ENCODE data around the gene SPATA9. TPM values are rescaled to one million over a fixed set of nuclear protein-coding genes. Genes with fewer than 3 reads are reported as not detected.

Gene SPATA9
- total RNA-seq, 2 donors from 2014 or later, result 2.3 TPM; not detected in 1

DNA sequence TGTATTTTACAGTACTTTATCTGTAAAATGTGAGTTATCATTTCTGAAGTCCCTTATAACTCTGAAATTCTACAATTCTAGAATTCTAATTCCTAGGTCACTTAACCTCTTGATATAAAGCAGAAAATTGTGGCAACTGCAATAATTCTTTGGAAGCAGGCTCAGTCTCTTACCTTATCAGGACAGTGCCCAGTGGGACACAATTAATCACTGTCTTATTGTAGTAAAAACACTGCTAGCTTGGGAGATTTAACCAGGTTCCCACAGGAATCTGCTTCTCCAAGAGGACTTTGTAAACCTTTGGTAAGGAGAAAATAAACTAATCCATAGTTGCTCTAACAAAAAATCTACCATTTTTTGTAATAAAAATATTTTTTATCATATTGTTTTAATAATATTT is 18.3 kb upstream of the SPATA9 start:
- DNase-seq (ENCODE audit: low spot score), result no peak
- Histone ChIP-seq H3K27me3 (replicated peaks; ENCODE audit: insufficient read depth) (no peaks in the 10 kb centered on the region), H3K36me3 (no peaks in the 10 kb centered on the region), H3K9me3 (no peaks in the 10 kb centered on the region), H3K4me1 (replicated peaks) (no peaks in the 10 kb centered on the region), H3K27ac (no peak overlapping the region), H3K4me3 (no peak overlapping the region)
- TF ChIP-seq, protein P1, sequence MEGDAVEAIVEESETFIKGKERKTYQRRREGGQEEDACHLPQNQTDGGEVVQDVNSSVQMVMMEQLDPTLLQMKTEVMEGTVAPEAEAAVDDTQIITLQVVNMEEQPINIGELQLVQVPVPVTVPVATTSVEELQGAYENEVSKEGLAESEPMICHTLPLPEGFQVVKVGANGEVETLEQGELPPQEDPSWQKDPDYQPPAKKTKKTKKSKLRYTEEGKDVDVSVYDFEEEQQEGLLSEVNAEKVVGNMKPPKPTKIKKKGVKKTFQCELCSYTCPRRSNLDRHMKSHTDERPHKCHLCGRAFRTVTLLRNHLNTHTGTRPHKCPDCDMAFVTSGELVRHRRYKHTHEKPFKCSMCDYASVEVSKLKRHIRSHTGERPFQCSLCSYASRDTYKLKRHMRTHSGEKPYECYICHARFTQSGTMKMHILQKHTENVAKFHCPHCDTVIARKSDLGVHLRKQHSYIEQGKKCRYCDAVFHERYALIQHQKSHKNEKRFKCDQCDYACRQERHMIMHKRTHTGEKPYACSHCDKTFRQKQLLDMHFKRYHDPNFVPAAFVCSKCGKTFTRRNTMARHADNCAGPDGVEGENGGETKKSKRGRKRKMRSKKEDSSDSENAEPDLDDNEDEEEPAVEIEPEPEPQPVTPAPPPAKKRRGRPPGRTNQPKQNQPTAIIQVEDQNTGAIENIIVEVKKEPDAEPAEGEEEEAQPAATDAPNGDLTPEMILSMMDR (IDR thresholded peaks at IDR 0.05), result no peak
- TF ChIP-seq POLR2A (IDR thresholded peaks at IDR 0.05), result no peak
- no peak for TF ChIP-seq POLR2AphosphoS5 (IDR thresholded peaks at IDR 0.05)
- intact Hi-C loops (cut with DNase I), result no loop called here

DNA sequence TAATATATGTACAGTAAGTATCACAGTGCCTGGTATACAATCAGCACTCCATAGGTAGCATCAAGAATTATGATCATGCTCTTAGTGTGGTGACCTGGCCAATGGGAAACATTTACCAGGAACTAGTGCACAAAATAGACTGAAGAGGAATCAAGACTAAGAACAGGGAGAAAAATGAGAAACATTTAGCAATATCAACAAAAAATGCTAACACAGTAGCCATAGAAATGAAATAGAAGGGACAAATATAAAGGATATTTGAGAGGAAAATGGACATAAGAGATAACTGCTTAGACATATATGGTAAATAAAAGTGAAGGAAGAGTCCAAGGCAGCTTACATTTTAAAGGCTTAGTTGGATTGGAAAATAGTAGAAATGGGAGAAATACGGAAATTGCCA is 16.5 kb upstream of the SPATA9 start:
- H3K4me3 ChIP-seq, result no peak overlapping the region
- no peak for DNase-seq (ENCODE audit: low spot score)
- WGBS, result 98% methylated on average over 1 of the region's 1 CpG
- H3K4me1 ChIP-seq (replicated peaks), result no peaks in the 10 kb centered on the region
- intact Hi-C loops (cut with DNase I), result no loop called here
- H3K9me3 ChIP-seq, result no peaks in the 10 kb centered on the region
- H3K36me3 ChIP-seq, result no peaks in the 10 kb centered on the region
- TF ChIP-seq, protein P1 (IDR thresholded peaks at IDR 0.05), result no peak
- TF ChIP-seq POLR2AphosphoS5 (IDR thresholded peaks at IDR 0.05), result no peak
- TF ChIP-seq POLR2A (IDR thresholded peaks at IDR 0.05), result no peak
- H3K27ac ChIP-seq, result no peak overlapping the region
- H3K27me3 ChIP-seq (replicated peaks; ENCODE audit: insufficient read depth), result no peaks in the 10 kb centered on the region

DNA sequence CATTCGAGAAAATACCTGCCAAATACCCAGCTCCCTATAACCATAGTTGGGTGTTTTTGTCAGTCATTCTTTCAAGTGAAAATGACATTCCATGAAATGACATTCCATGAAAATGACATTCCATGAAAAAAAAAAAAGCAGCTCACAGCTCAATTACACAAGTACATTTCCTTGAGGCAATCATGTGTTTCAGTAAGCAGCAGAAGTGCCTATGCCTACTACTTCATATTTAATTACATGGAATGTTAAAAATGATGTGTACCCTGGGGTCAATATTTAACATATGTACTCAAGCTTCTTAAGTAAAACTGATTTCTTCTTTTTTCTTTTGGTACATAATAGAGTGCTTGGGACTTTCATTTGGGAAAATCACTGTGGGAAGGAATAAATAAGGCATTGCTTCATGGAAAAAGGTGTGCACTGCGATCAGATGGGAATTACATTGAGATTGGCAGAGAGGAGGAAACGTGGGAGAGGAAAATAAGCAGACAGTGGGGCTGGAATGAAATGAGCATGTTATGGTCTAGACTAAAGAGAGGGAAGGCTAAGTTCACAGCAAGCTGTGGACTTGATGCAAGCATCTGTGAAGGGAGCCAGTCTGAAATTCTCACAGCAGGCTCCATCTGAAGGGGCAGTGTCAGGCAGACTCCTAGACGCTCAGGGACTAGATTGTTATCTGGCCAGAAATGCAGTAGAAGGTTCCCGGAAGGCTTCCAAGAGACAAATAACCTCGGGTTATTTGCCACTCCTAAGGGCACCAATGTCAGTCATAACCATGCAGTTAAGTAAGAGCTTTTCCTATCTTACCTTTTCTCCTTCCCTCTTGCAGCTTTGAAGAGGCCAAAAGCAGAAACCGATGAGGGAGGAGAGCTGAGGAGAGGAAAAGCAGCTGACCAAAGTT is 15.2 kb upstream of the SPATA9 start:
- H3K4me1 ChIP-seq (replicated peaks), result no peaks in the 10 kb centered on the region
- H3K9me3 ChIP-seq, result no peaks in the 10 kb centered on the region
- no peak overlapping the region for H3K4me3 ChIP-seq
- H3K27me3 ChIP-seq (replicated peaks; ENCODE audit: insufficient read depth), result no peaks in the 10 kb centered on the region
- 50% methylated on average over 7 of the region's 7 CpGs for WGBS
- TF ChIP-seq POLR2A (IDR thresholded peaks at IDR 0.05) (no peak), POLR2AphosphoS5 (IDR thresholded peaks at IDR 0.05) (no peak)
- TF ChIP-seq, protein P1 (IDR thresholded peaks at IDR 0.05), result no peak
- H3K27ac ChIP-seq, result no peak overlapping the region
- intact Hi-C loops (cut with DNase I), result no loop called here
- H3K36me3 ChIP-seq, result no peaks in the 10 kb centered on the region
- DNase-seq (ENCODE audit: low spot score), result no peak

DNA sequence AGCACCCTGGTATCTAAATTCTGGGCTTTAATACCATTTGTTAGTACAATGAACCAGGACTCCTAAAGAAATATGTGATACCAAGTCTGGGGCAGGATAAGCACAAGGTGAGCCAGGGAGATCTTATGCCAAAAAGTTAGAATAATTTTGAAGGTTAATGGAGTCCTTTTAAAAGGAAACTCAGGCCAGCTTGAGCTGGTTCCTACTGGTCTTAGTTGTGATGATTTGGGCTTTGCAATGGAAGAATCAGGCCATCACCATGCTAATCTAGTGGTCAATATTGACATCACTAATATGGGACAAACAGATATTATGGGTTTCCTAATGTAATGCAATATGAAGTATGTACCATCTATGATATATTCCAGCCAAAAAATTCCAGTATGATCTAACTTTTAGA is 7.5 kb upstream of the SPATA9 start:
- no peak for DNase-seq (ENCODE audit: low spot score)
- Histone ChIP-seq H3K27ac (no peak overlapping the region), H3K4me1 (replicated peaks) (no peaks in the 10 kb centered on the region), H3K4me3 (no peak overlapping the region), H3K36me3 (no peaks in the 10 kb centered on the region), H3K9me3 (no peaks in the 10 kb centered on the region), H3K27me3 (replicated peaks; ENCODE audit: insufficient read depth) (no peaks in the 10 kb centered on the region)
- intact Hi-C loops (cut with DNase I), result no loop called here
- TF ChIP-seq POLR2AphosphoS5 (IDR thresholded peaks at IDR 0.05) (no peak), POLR2A (IDR thresholded peaks at IDR 0.05) (no peak)
- TF ChIP-seq, protein P1 (IDR thresholded peaks at IDR 0.05), result no peak

DNA sequence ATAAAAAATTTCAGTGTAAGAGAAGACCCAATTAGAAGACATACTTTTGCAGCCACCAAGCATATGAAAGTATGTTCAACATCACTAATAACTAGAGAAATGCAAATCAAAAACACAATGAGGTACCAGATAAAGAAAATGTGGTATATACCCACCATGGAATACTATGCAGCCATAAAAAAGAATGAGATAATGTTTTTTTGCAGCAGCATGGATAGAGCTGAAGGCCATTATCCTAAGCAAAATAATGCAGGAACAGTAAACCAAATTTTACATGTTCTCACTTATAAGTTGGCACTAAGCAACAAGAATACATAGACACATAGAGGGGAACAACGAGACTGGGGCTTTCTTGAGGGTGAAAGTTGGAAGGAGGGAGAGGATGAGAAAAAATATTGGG is 6.9 kb upstream of the SPATA9 start:
- 100% methylated on average over 1 of the region's 1 CpG for WGBS

More for the DNA sequence above, 6.9 kb upstream of the SPATA9 start:
- TF ChIP-seq POLR2AphosphoS5 (IDR thresholded peaks at IDR 0.05) (no peak), POLR2A (IDR thresholded peaks at IDR 0.05) (no peak)
- TF ChIP-seq, protein P1 (IDR thresholded peaks at IDR 0.05), result no peak
- H3K27ac ChIP-seq, result no peak overlapping the region
- no peaks in the 10 kb centered on the region for H3K4me1 ChIP-seq (replicated peaks)
- intact Hi-C loops (cut with DNase I), result no loop called here
- no peak overlapping the region for H3K4me3 ChIP-seq
- no peak for DNase-seq (ENCODE audit: low spot score)
- no peaks in the 10 kb centered on the region for H3K9me3 ChIP-seq
- no peaks in the 10 kb centered on the region for H3K36me3 ChIP-seq
- no peaks in the 10 kb centered on the region for H3K27me3 ChIP-seq (replicated peaks; ENCODE audit: insufficient read depth)
